Measurements from ENCODE around the gene MAP3K13.

- no peak for TF ChIP-seq FOXM1 (IDR thresholded peaks at IDR 0.05; ENCODE audit: borderline replicate concordance)
- TF ChIP-seq BHLHE40 (IDR thresholded peaks at IDR 0.05; ENCODE audit: borderline replicate concordance), result no peak
- TF ChIP-seq SUZ12 (IDR thresholded peaks at IDR 0.05), result no peak
- no peak for TF ChIP-seq SP1 (IDR thresholded peaks at IDR 0.05)
- TF ChIP-seq ZNF384 (IDR thresholded peaks at IDR 0.05), result no peak
- no peak for TF ChIP-seq CTBP1 (IDR thresholded peaks at IDR 0.05; ENCODE audit: borderline replicate concordance)
- TF ChIP-seq FOXA1 (IDR thresholded peaks at IDR 0.05), result no peak
- no peak for TF ChIP-seq FOXK2 (IDR thresholded peaks at IDR 0.05)
- TF ChIP-seq ARNT (IDR thresholded peaks at IDR 0.05), result no peak
- no peak for TF ChIP-seq TARDBP (IDR thresholded peaks at IDR 0.05)
- TF ChIP-seq ELF4 (IDR thresholded peaks at IDR 0.05), result no peak
These were observed 42.3 kb downstream of the MAP3K13 start for GRCh38 chr3:185405243-185405642.

Data from HEK293T (cell line).